Mesodermal cell (in vitro differentiated cells): ENCODE results near the gene ARL8A.
"Not testable (repeated sequence)": the region's sequence is repeated elsewhere in the genome, so short reads cannot be mapped to it uniquely, and the experiment has no call there.

Experiments
- H3K27ac ChIP-seq: 2 replicates; pipeline ENCODE4 v1.7.0; 2013; ENCODE audit warnings: mild to moderate bottlenecking, low read depth, low read length, moderate library complexity; ENCODE audit not compliant: severe bottlenecking
- H3K36me3 ChIP-seq: 2 replicates; pipeline ENCODE4 v1.7.1; 2013; ENCODE audit warnings: mild to moderate bottlenecking, low read length, moderate library complexity; ENCODE audit not compliant: control insufficient read depth, insufficient read depth
- H3K4me1 ChIP-seq: one replicate; pipeline ENCODE4 v1.7.1; 2013; ENCODE audit warnings: mild to moderate bottlenecking, low read length; ENCODE audit not compliant: insufficient read depth, control insufficient read depth, poor library complexity, severe bottlenecking
- H3K4me3 ChIP-seq: 2 replicates; pipeline ENCODE4 v1.7.0; 2013; ENCODE audit warnings: low read length, control low read depth, mild to moderate bottlenecking; ENCODE audit not compliant: insufficient read depth, poor library complexity, severe bottlenecking; ENCODE audit errors: extremely low read depth
- H3K9me3 ChIP-seq: 2 replicates; pipeline ENCODE4 v1.7.1; 2013; ENCODE audit warnings: mild to moderate bottlenecking, low read length, moderate library complexity; ENCODE audit not compliant: control insufficient read depth
- WGBS, 2 experiments: methylation state at CpG; one replicate each; pipeline ENCODE4 v1.1.5; 2013; ENCODE audit warnings: missing lambda C conversion rate in 2 of 2; ENCODE audit not compliant: insufficient coverage in 2 of 2; 5-methylcytosine and 5-hydroxymethylcytosine counted together

Gene ARL8A

DNA sequence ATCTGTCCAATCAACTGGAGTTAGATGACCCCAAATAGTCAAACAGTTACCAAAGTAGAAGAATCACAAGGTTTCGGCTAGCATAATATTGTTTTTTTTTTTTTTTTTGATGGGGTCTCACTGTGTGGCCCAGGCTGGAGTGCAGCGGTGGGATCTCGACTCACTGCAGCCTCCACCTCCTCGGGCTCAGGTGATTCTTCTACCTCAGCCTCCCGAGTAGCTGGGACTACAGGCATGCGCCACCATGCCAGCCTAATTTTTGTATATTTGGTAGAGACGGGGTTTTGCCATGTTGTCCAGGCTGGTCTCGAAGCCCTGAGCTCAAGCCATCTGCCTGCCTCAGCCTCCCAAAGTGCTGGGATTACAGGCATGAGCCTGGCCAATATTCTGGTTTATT lies 1.2 kb upstream of the ARL8A start:
- WGBS, 2 experiments: 95 to 100% methylated on average over 2 to 4 of the region's 8 CpGs
- H3K27ac ChIP-seq, H3K4me3 ChIP-seq, H3K4me1 ChIP-seq, H3K9me3 ChIP-seq: not testable (repeated sequence)
- peaks cover 19% of the 10 kb centered on the region for H3K36me3 ChIP-seq

DNA sequence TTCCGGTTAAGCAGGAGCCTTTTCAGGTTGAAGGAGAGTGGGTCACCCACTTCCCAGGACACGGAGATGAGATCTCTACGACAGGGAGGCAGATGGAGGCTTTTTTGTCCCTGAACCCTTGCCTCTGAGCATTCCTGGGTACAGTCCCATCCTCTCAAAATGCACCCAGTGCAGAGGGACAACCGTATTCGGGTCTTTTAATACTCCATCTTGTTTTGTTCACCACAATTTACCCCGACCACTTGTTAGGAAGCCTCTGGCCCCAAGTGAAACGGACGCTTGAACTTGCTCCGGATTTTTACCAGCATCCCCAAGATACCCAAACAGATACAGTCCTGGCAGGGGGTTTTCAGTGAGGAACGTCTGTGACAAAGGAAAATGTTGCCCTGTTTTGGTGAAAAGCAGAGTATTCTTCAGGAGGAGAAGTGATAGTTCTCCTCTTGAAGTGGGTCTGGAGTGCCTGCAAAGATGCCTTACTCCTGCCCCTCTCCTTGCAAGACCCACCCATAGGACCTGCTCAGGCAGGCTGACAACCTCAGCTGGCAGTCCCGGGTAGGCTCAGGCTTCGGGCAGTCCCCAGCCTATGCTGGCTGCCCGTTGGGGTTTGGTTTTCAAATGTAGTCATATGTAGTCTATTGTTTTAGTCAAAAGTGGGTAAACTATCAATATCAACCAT lies 669 bp upstream of the ARL8A start:
- Histone ChIP-seq H3K36me3 (peaks cover 24% of the 10 kb centered on the region), H3K9me3 (no peaks in the 10 kb centered on the region), H3K4me1 (peaks cover 7% of the 10 kb centered on the region), H3K4me3 (peak overlapping the region; percentile 86), H3K27ac (no peak overlapping the region)
- 17 to 23% methylated on average over 7 to 8 of the region's 13 CpGs for WGBS, 2 experiments

DNA sequence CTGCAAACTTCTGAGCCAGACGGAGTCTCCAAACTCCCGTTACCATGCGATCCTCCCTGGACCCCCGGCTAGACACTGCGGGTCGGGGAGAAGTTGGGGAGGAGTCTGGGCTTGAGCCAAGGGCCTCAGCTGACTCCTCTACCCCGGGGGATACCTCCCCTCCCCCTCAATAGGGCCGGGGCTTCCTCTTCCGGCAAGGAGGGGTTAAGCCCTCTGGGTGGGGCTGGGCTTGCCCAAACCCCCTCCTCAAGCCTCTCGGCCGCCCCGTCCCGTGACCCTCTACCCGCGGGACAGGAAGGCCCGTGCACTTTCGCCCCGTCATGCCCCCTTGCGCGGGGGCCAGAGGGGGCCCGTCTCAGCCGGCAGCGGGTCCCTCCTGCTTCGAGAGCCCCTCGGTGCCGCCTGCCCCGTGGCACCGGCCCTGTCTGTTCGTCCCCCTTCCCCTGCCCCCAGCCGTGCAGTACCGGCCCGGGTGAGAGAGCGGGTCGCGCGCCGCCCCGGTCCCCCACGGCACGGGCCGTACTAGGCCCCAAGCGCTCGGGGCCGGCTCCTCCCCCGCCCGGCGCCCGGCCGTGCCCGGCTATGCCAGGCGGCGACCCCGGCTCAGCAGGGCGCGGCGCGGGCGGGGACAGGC lies 652 bp downstream of the ARL8A start:
- Histone ChIP-seq H3K4me1 (peaks cover 7% of the 10 kb centered on the region), H3K36me3 (peaks cover 31% of the 10 kb centered on the region), H3K4me3 (peak overlapping the region; percentile 86), H3K9me3 (no peaks in the 10 kb centered on the region), H3K27ac (peak overlapping the region; percentile 29)
- WGBS, 2 experiments: 0% methylated on average over 36 to 37 of the region's 58 CpGs

DNA sequence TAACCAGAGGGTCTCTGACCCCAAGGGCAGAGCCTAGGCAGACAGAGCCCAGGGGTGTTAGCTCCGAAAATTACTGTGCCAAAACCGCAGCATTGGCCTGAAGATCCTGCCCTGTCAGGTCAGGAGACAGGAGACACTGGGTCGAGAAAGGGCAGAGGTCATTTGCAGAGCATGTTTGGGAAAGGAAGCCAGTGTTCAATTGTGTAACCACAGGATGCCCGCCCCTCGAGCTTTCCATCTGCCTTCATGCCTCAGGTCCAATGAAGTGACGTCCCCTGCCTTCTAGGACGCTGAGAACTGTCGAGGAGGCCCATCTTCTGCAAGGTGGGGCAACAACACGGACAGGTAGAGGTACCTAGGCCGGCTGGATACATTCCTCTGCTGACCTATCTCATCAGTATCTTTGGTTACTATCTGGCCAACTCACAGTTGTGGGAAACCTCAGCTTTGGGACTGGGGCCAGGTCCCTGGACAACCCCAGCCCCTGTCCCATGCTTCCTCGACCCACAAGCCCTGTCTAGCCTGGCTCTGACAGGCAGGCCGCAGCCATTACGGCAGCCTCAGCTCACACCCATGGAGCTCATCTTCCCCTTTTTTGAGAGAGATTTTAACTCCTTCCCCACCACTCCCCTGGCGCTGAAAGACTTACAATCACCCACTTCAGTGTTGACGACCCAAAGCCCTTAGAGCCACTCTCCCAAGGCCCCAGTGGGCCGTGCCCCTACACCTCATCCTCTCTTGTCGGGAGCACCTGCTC lies 1.3 kb downstream of the ARL8A start:
- Histone ChIP-seq H3K4me1 (peaks cover 7% of the 10 kb centered on the region), H3K9me3 (no peaks in the 10 kb centered on the region), H3K27ac (peak overlapping the region; percentile 29), H3K36me3 (peaks cover 36% of the 10 kb centered on the region), H3K4me3 (peak overlapping the region; percentile 86)
- WGBS, 2 experiments: 54 to 63% methylated on average over 11 to 15 of the region's 17 CpGs

DNA sequence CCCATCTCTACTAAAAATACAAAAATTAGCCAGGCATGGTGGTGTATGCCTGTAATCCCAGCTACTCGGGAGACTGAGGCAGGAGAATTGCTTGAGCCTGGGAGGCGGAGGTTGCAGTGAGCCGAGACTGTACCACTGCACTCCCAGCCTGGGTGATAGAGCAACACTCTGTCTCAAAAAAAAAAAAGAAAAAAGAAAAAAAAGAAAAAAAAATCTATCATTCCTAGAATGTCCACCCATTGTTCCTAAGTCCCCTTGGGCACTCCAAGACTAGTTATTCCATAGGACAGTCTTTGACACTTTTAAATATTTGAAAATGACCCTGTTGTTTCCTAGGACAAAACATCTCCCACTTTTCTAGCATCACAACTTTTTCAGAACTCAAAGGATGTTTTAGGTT lies 3.1 kb downstream of the ARL8A start:
- H3K9me3 ChIP-seq, H3K4me1 ChIP-seq, H3K27ac ChIP-seq, H3K4me3 ChIP-seq: not testable (repeated sequence)
- peaks cover 47% of the 10 kb centered on the region for H3K36me3 ChIP-seq
- WGBS, 2 experiments: no CpG with 5 or more reads among the region's 3 CpGs

DNA sequence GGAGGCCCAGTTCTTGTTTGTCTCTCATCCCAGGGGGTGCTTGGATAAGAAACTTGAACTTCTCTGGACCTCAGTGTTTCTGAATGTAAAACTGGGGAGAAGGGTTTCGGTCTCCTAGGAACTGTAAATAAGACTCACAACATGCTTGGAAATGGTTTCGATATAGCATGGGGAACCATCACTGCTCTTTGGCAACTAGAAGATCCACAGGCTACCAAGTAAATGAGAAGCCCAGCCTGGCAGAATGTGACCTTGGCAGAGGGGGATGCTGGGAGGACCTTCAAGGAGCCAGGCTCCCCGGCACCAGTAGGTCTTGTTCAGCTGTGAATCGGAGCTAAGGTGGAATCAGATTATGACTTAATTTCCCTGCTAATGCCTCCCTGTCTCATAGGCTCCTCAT lies 3.7 kb downstream of the ARL8A start:
- WGBS, 2 experiments: 84 to 97% methylated on average over 4 of the region's 4 CpGs
- Histone ChIP-seq H3K9me3 (no peaks in the 10 kb centered on the region), H3K4me1 (peaks cover 7% of the 10 kb centered on the region), H3K4me3 (no peak overlapping the region), H3K27ac (no peak overlapping the region), H3K36me3 (peaks cover 49% of the 10 kb centered on the region)

DNA sequence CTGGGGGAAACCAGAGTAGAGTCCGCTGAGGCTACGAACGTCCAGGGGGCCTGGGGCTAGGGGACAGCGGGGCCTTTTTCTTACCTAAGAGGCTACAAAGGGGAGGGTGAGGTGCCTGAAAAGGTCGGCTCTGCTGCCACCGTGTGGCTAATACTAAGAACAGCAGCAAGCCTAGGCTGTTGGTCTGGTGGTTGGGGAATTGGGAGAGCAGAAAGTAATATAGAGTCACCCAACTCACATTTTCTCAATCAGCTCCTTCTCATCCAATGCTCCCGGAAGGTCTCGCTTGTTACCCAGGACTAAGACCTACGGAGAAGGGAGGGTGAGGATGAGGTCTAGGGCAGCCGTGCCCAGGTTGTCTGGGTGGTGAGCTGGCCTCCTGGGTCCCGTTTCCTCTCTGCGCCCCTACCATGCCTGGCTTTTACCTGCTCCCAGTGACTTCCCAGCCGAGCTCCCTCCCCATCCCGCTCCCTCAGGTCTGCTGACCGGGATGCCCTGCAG lies 9.3 kb downstream of the ARL8A start:
- peaks cover 65% of the 10 kb centered on the region for H3K36me3 ChIP-seq
- no peaks in the 10 kb centered on the region for H3K9me3 ChIP-seq
- 37 to 73% methylated on average over 4 to 7 of the region's 15 CpGs for WGBS, 2 experiments
- H3K4me1 ChIP-seq: no peaks in the 10 kb centered on the region
- no peak overlapping the region for H3K27ac ChIP-seq
- H3K4me3 ChIP-seq: no peak overlapping the region

DNA sequence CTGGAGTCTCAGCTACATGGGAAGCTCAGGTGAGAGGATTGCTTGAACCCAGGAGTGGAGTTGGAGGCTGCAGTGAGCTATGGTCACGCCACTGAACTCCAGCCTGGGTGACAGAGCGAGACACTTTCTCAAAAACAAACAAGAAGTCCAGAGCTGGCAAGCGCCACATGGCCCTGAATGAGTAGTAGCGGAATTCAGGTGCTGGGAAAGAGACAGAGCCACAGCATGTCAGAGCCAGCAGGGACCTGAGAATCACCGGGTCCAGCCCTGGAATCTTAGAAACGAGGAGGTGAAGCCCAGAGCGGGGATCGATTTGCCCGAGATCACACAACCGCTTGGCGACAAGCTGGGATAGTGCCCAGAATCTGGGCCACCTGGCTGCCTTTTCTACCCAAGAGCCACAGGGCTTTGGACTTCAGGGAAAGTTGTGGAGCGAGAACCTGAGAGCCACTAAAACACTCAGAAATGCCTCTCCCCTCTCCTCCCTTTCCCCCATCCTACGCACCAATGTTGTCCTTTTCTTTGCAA lies 9.8 kb downstream of the ARL8A start:
- Histone ChIP-seq H3K27ac (no peak overlapping the region), H3K4me3 (no peak overlapping the region), H3K9me3 (no peaks in the 10 kb centered on the region), H3K36me3 (peaks cover 65% of the 10 kb centered on the region), H3K4me1 (no peaks in the 10 kb centered on the region)
- WGBS, 2 experiments: 93 to 96% methylated on average over 11 to 13 of the region's 13 CpGs

DNA sequence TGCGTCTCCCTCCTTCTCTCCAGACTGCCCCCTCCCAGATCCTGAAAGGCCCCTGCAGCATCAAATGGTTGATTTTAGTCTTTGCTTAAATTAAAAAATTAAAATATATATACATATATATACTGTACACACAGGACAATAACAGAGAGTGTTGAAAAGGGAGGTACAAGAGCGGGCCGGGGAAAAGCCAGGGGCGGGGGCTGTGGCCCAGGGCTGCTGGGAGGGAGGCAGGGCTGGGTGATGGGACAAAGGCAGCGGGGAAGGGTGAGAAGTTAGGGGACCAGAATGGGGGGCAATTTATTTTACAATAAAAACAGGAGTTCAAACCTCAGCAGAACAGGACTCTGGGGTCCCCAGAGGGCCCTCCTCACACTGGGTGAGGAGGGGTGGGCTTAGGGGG lies 10.5 kb downstream of the ARL8A start:
- Histone ChIP-seq H3K9me3 (no peaks in the 10 kb centered on the region), H3K4me1 (no peaks in the 10 kb centered on the region), H3K4me3 (no peak overlapping the region), H3K27ac (no peak overlapping the region), H3K36me3 (peaks cover 59% of the 10 kb centered on the region)
- WGBS, 2 experiments: no CpG with 5 or more reads among the region's 5 CpGs

DNA sequence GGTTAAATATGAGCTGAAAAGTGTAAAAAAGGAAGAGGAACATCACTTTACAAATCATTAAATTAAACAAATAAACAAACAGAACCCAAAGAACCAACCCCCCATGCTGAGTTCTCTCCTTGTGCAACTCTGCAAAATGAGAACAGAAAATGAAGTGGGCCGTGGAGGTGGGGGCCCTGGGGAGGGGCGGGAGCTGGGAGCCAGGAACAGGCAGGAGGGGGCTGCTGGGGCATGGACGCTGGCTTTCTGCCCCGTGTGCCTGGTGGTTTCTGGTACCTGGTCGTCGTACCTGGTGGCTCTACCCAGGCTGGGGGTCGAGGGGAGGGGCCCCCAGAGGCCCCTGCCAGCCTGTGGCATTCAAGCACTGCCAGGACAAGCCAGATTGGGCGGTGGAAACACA lies 11.0 kb downstream of the ARL8A start:
- Histone ChIP-seq H3K36me3 (peaks cover 56% of the 10 kb centered on the region), H3K9me3 (no peaks in the 10 kb centered on the region), H3K27ac (no peak overlapping the region), H3K4me3 (no peak overlapping the region), H3K4me1 (no peaks in the 10 kb centered on the region)
- WGBS, 2 experiments: 95 to 96% methylated on average over 6 of the region's 8 CpGs
